22Rv1 (cell line): Measurements from ENCODE around the gene OOEP.

ENCODE experiments used
- ZFX ChIP-seq: fragments of 450-650 bp; IDR thresholded peaks from 2 replicates; pipeline ENCODE4 v1.6.1; 2017; ENCODE audit warnings: antibody characterized with exemption, borderline replicate concordance
- TF ChIP-seq, protein P1 (sequence below): fragments of 450-650 bp; IDR thresholded peaks from 2 replicates; pipeline ENCODE4 v1.5.1; 2017; ENCODE audit warnings: mild to moderate bottlenecking

DNA sequence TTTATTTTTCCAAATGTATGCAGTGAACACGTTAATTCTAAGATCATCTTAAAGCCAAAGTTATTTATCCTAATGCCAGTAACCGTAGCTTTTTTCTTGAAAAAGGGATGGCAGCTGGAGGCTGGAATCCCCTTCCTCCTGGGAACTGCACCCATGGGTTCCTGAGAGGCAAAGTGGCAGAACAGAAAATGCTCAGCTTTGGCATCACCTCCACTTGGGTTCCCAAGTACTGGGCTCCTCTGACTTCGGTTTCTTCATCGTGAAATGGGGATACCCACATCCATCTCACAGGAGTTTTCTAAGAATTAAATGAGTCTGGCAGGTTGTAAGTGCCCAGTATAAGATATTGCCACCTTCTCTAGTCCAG, 18.7 kb upstream of the OOEP start:
- TF ChIP-seq, protein P1, sequence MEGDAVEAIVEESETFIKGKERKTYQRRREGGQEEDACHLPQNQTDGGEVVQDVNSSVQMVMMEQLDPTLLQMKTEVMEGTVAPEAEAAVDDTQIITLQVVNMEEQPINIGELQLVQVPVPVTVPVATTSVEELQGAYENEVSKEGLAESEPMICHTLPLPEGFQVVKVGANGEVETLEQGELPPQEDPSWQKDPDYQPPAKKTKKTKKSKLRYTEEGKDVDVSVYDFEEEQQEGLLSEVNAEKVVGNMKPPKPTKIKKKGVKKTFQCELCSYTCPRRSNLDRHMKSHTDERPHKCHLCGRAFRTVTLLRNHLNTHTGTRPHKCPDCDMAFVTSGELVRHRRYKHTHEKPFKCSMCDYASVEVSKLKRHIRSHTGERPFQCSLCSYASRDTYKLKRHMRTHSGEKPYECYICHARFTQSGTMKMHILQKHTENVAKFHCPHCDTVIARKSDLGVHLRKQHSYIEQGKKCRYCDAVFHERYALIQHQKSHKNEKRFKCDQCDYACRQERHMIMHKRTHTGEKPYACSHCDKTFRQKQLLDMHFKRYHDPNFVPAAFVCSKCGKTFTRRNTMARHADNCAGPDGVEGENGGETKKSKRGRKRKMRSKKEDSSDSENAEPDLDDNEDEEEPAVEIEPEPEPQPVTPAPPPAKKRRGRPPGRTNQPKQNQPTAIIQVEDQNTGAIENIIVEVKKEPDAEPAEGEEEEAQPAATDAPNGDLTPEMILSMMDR = no peak
- no peak for TF ChIP-seq ZFX
